H1 (cell line): ENCODE data around the gene NCAPD2. TPM values are rescaled to one million over a fixed set of nuclear protein-coding genes. Genes with fewer than 3 reads are reported as not detected.

ENCODE experiments used
- BRCA1 ChIP-seq: IDR thresholded peaks from 2 replicates; pipeline ENCODE4 v1.6.1; 2012; ENCODE audit warnings: low read depth, low read length, improper control_type of control experiment
- FOSL1 ChIP-seq: IDR thresholded peaks from 2 replicates; pipeline ENCODE4 v1.6.1; 2011; ENCODE audit warnings: mild to moderate bottlenecking, low read depth, low read length, moderate library complexity; ENCODE audit not compliant: insufficient read depth
- MAFK ChIP-seq: IDR thresholded peaks from 2 replicates; pipeline ENCODE4 v1.6.1; 2012; ENCODE audit warnings: low read depth, mild to moderate bottlenecking, improper control_type of control experiment, low read length
- NANOG ChIP-seq: IDR thresholded peaks from 2 replicates; pipeline ENCODE4 v1.6.1; 2011; ENCODE audit warnings: low read length, low read depth, mild to moderate bottlenecking, inconsistent platforms; ENCODE audit not compliant: insufficient read depth, poor library complexity, severe bottlenecking
- RXRA ChIP-seq: IDR thresholded peaks from 2 replicates; pipeline ENCODE4 v1.6.1; 2011; ENCODE audit warnings: low read depth, mild to moderate bottlenecking, low read length, moderate library complexity; ENCODE audit not compliant: insufficient read depth
- SRF ChIP-seq: IDR thresholded peaks from 2 replicates; pipeline ENCODE4 v1.6.1; 2011; ENCODE audit warnings: mild to moderate bottlenecking, low read depth, low read length, moderate library complexity
- polyA plus RNA-seq, 7 experiments: library from polyadenylated mRNA; depleted of rRNA in 3 of 7; stranded (reverse) in 5 of 7; unstranded in 2 of 7; fragments of >200 nt in 5 of 7; fragments of 200-250 nt in 2 of 7; gene quantifications; 1 replicate in 5 of 7; 2 replicates in 1 of 7; 4 replicates in 1 of 7; pipeline versions ENCODE4 v1.2.1 to v1.2.3, GENCODE V29; 2011 to 2013; ENCODE audit warnings: missing spikeins in 2 of 7, mixed read lengths in 2 of 7
- total RNA-seq: library from RNA; stranded (reverse); fragmentation: NEBNext Ultra II Directional; extraction: Animal tissue kit (Norgen Biotek cat#: 25700); gene quantifications from 2 replicates; pipeline ENCODE4 v1.2.1, GENCODE V29; 2021
- TF ChIP-seq, protein P1 (sequence below): fragments of 300-600 bp; sonication (generic); IDR thresholded peaks from 2 replicates; pipeline ENCODE4 v1.7.1; 2012; ENCODE audit warnings: low read length, moderate library complexity, mild to moderate bottlenecking, inconsistent platforms; ENCODE audit not compliant: insufficient replicate concordance
- TF ChIP-seq, protein P2 (sequence below): IDR thresholded peaks from 2 replicates; pipeline ENCODE4 v1.6.1; 2011; ENCODE audit warnings: low read depth, mild to moderate bottlenecking, low read length; ENCODE audit not compliant: insufficient read depth

Gene NCAPD2
- total and polyA plus RNA-seq, 2 of the 8 experiments (the other 6 are each of a cell fraction or from before 2014, with no cell fraction given) = 55.8 to 132 TPM

DNA sequence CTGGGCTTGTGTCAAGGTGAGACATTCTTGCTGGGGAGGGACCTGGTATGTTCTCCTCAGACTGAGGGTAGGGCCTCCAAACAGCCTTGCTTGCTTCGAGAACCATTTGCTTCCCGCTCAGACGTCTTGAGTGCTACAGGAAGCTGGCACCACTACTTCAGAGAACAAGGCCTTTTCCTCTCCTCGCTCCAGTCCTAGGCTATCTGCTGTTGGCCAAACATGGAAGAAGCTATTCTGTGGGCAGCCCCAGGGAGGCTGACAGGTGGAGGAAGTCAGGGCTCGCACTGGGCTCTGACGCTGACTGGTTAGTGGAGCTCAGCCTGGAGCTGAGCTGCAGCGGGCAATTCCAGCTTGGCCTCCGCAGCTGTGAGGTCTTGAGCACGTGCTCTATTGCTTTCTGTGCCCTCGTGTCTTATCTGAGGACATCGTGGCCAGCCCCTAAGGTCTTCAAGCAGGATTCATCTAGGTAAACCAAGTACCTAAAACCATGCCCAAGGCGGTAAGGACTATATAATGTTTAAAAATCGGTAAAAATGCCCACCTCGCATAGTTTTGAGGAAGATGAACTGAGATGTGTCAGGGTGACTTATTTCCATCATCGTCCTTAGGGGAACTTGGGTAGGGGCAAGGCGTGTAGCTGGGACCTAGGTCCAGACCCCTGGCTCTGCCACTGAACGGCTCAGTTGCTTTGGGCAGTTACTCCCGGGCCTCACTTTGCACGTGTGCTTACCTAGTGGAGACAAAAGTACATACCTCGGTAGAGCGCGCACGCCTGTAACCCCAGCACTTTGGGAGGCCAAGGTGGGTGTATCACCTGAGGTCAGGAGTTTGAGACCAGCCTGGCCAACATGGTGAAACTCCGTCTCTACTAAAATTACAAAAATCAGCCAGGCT, 44.8 kb downstream of the NCAPD2 start (continued):
- TF ChIP-seq, protein P1, sequence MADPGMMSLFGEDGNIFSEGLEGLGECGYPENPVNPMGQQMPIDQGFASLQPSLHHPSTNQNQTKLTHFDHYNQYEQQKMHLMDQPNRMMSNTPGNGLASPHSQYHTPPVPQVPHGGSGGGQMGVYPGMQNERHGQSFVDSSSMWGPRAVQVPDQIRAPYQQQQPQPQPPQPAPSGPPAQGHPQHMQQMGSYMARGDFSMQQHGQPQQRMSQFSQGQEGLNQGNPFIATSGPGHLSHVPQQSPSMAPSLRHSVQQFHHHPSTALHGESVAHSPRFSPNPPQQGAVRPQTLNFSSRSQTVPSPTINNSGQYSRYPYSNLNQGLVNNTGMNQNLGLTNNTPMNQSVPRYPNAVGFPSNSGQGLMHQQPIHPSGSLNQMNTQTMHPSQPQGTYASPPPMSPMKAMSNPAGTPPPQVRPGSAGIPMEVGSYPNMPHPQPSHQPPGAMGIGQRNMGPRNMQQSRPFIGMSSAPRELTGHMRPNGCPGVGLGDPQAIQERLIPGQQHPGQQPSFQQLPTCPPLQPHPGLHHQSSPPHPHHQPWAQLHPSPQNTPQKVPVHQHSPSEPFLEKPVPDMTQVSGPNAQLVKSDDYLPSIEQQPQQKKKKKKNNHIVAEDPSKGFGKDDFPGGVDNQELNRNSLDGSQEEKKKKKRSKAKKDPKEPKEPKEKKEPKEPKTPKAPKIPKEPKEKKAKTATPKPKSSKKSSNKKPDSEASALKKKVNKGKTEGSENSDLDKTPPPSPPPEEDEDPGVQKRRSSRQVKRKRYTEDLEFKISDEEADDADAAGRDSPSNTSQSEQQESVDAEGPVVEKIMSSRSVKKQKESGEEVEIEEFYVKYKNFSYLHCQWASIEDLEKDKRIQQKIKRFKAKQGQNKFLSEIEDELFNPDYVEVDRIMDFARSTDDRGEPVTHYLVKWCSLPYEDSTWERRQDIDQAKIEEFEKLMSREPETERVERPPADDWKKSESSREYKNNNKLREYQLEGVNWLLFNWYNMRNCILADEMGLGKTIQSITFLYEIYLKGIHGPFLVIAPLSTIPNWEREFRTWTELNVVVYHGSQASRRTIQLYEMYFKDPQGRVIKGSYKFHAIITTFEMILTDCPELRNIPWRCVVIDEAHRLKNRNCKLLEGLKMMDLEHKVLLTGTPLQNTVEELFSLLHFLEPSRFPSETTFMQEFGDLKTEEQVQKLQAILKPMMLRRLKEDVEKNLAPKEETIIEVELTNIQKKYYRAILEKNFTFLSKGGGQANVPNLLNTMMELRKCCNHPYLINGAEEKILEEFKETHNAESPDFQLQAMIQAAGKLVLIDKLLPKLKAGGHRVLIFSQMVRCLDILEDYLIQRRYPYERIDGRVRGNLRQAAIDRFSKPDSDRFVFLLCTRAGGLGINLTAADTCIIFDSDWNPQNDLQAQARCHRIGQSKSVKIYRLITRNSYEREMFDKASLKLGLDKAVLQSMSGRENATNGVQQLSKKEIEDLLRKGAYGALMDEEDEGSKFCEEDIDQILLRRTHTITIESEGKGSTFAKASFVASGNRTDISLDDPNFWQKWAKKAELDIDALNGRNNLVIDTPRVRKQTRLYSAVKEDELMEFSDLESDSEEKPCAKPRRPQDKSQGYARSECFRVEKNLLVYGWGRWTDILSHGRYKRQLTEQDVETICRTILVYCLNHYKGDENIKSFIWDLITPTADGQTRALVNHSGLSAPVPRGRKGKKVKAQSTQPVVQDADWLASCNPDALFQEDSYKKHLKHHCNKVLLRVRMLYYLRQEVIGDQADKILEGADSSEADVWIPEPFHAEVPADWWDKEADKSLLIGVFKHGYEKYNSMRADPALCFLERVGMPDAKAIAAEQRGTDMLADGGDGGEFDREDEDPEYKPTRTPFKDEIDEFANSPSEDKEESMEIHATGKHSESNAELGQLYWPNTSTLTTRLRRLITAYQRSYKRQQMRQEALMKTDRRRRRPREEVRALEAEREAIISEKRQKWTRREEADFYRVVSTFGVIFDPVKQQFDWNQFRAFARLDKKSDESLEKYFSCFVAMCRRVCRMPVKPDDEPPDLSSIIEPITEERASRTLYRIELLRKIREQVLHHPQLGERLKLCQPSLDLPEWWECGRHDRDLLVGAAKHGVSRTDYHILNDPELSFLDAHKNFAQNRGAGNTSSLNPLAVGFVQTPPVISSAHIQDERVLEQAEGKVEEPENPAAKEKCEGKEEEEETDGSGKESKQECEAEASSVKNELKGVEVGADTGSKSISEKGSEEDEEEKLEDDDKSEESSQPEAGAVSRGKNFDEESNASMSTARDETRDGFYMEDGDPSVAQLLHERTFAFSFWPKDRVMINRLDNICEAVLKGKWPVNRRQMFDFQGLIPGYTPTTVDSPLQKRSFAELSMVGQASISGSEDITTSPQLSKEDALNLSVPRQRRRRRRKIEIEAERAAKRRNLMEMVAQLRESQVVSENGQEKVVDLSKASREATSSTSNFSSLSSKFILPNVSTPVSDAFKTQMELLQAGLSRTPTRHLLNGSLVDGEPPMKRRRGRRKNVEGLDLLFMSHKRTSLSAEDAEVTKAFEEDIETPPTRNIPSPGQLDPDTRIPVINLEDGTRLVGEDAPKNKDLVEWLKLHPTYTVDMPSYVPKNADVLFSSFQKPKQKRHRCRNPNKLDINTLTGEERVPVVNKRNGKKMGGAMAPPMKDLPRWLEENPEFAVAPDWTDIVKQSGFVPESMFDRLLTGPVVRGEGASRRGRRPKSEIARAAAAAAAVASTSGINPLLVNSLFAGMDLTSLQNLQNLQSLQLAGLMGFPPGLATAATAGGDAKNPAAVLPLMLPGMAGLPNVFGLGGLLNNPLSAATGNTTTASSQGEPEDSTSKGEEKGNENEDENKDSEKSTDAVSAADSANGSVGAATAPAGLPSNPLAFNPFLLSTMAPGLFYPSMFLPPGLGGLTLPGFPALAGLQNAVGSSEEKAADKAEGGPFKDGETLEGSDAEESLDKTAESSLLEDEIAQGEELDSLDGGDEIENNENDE = no peak
- TF ChIP-seq NANOG (no peak), FOSL1 (no peak), BRCA1 (no peak), MAFK (no peak), SRF (no peak), RXRA (no peak)
- TF ChIP-seq, protein P2, sequence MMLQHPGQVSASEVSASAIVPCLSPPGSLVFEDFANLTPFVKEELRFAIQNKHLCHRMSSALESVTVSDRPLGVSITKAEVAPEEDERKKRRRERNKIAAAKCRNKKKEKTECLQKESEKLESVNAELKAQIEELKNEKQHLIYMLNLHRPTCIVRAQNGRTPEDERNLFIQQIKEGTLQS = no peak
